Nucleus accumbens (tissue), 56 donors: Measurements from ENCODE around the gene OMA1.
"Not testable (repeated sequence)": the region's sequence is repeated elsewhere in the genome, so short reads cannot be mapped to it uniquely, and the experiment has no call there.

Experiments
- DNase-seq, 56 donors: peaks; one replicate each; lab custom pipeline; 2025; lab: John Stamatoyannopoulos, UW

OMA1 gene

DNA sequence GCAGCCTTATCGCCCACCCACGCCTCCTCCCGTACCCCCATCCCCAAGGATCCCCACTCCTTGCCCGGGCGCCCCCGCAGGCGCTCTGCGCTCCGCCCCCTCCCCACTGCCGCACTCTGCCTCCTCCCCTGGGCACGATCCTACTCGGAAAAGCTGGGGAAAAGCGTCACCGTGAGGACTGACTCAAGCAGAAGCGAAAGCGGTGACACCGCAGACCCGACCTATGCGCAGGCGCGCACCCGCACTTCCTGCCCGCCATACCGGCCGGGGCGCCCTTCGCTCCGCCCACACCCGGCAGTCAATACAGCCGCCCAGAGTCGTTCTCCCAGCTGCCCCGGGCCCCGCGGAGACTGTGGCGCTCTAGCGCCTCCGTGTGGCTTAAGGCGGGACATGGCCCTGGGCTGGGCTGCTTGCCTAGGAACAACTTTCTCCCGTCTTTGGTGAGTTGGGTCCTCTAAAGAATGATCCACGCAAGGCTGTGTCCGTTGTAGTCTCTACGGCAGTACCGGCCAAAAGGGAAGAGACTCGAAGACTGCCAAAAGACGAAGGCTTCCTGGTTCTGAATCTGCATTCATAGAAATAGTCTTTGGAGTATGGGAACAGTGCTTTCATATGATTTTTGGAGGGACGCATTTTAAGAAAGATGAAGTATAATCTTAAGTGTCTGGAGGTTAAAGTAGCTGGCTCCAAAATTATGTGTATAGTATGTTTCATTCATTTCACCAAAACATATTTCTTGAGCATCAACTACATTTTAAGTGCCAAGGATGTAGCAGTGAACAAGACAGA lies at the start of gene OMA1:
Gene OMA1 (minus strand): TSS at position 207 of the 789 bp plus-strand sequence. CDS start 7,432 bp downstream, outside the sequence.
- DNase-seq = peak; percentile 67 to 96 (median 92)

DNA sequence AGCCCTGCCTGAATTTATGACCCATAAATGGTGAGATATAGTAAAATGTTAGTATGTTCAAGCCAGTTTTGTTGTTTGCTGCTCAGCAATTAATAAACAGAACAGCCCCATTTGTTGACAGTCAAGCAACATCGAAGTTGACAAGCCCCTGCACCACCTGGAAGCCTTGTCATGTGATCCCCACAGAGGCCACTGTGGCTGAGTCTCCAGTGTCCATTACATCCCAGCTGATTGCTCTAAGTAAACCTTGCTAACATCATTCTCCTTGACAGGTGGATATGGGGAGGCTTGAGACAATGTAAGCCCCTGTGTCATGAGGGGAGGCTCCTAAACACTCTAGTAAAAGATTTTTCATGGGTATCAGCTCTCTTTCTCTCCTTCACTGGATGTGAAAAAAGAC lies 48.0 kb upstream of the OMA1 start:
- DNase-seq = no peak

DNA sequence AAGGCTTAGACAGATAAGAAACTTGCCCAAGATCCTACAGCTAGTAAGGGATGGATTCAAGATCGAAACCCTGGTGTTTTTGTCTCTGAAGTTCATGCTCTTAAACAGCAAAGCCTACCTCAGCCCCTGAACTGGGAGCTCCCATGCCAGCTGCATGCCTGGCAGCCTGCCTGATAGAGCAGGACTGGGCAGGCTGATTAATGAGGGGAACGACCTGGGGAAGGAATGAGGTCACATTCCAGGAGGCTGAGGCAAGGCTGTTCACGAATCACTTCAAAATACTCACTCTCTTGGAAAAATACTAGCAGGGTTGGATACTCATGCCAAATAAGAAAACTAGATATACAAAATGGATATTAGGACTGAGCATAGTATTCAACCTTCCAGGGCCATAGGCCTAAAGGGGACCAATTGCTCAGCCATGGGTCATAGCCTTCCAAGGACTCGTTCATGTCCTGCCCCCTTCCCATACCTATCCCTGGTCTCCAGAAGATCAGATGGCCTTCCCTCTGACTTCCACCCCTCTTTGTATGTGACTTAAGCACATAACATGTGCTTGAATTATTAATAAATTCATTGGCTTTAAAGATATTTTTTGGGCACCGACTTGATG lies 46.1 kb upstream of the OMA1 start:
- DNase-seq = peak in 2 of 56 donors; percentile 18 to 19

DNA sequence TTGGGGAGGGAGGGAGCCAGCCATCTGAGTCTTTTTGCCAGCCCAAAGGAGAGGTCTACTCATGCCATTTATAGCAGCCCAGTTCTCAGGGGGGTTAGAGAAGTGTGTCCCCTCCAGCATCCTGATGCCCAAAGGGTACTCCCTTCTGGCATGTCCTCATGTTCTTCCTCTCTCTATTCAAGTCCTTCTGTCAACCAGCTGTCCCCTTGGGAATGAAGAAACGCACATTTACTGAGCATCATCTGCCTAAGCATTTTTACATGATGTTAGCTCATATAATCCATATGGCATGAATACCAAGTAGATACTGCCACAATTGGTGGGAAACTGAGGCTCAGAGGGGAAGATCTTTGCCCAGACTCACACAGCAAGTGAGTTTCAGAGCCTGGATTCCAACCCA lies 45.3 kb upstream of the OMA1 start:
- DNase-seq = no peak

DNA sequence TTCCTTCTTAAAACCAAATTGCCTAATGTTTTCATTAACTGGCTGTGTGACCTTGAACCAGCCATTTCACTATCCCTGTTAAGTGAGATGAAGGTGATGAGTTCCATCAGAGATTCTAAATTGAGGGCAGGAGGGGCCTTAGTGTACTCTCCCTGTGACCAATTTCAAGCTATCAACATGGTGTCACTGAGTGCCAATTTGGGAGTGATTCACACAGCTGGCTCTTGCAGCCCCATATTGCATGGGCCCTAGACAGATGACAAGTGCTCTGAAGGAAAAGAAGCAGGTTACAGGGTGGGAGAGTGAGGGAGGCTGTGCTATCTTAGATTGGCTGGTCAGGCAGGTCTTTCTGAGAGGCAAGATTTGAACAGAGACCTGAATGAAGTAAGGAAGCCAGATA lies 43.5 kb upstream of the OMA1 start:
- no peak for DNase-seq

DNA sequence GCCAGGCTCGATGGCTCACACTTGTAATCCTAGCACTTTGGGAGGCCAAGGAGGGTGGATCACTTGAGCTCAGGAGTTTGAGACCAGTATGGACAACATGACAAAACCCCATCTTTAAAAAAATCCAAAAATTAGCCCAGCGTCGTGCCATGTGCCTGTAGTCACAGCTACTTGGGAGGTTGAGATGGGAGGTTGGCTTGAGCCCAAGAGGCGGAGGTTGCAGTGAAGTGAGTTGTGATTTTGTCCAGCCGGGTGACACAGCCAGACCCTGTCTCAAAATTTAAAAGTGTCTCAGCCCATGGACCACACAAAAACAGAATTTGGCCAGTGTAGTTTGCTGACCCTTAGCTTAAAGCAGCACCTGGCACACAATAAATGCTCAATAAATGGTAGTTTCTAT lies 41.9 kb upstream of the OMA1 start:
- no peak for DNase-seq

DNA sequence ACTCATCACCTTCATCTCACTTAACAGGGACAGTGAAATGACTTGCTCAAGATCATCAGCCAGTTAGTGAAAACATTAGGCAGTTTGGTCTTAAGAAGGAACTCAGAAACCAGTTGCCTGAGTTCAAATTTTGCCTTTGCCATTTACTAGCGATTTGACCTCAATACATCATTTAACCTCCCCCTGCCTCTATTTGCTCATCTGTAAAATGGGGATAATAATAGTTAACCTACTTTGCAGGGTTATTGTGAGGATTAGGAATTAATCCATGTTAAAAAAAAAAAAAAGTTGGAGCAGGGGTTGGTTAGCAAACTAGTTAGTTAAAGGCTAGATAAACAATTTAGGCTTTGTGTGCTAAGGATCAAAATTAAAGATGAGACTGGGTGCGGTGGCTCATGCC lies 41.1 kb upstream of the OMA1 start:
- DNase-seq = no peak

DNA sequence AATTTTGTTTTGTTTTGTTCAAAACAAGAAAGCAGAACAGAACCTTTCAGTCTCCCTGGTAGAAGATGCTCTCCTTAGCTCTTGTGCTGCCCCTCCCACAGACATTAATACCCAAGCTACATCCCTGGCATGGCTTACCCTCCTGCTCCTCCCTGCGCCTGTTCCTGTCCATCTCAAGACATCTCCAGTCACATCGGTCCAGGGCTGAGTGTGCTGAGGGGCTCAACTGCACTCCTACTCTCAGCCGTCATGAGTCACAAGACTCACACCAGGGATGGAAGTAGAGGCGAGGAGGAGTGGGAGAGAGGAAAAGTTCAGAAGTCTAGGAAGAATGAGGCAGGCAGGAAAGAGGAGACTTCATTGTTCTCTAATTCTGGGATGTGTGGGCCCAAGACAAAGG lies 39.7 kb upstream of the OMA1 start:
- no peak for DNase-seq

DNA sequence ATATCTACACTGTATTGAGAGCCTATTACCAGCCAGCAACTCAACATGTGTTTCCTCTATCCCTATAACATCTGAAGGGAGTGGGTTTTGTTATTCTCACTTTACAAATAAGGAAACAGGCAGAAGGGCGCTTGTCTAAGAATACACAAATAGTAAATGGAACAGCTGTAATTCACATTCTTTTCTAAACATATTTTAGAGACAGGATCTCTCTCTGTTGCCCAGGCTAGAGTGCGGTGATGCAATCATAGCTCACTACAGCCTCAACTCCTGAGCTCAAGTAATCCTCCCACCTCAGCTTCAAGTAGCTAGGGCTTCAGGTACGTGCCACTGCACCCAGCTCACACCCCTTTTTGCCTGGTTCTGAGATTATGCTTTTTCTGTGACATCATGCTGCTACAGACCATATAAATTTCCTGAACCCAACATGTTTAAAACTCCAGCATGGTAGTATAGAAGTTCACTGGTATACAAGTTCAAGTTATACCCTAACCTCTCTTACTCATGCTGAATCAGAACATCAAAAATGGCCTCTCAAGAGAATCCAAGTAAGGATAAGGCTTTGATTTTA lies 39.1 kb upstream of the OMA1 start:
- no peak for DNase-seq

DNA sequence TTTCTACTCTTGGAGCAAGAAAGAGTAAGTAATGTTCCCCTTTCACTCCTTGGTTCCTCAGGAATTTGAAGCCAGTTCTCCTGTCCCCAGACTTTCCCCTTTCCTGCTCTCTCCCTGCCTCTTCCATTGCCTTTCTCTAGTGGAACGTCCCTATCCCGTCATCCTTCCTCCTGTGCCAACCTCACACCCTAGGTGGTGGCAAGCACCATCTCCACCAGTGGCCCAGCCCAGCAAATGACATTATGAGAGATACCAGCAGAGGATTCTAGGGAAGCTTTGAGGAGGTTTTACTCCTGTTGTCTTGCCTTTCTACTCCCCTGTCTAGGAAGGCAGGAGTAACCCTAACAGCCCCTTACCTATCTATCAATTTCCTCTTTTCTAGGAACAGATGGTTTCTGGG lies 38.6 kb upstream of the OMA1 start:
- no peak for DNase-seq

DNA sequence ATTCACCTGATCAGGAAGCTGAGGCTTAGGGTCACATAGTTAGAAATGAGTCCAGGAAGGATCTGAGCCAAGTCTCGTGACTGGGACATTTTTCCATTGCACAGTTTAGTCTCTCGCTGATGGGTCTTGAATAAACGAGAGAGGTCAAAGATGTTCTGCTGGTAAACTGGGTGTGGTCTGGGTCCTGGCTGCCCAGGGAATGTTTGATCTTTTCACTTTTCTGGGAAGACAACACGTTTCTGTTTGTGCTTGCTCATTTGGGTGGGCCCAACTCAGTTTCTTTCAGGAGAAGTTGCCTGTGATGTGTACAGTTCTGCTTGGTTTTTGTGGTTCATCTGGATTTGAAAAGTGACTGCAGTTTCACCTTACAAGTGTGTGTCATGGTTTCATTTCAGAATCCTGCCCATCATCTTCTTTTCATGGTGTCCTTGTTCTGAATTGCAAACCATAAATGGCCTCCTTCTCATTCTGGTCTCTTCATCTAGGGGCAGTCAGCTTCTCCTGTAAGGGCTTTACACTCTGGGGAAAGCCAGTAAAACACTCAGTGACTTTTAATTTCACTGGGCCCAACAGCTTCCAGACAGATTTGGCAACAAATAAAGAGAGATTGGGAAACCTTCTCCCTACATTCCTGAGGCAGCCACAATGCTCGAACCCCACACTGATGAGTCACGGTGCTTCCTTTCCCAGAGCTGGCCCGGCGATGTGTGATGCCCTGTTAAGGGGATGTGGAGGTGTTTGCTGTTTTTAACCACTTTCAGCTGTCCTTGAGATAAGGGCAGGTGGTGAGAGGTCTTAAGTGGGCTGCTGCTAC lies 37.8 kb upstream of the OMA1 start:
- DNase-seq = no peak

DNA sequence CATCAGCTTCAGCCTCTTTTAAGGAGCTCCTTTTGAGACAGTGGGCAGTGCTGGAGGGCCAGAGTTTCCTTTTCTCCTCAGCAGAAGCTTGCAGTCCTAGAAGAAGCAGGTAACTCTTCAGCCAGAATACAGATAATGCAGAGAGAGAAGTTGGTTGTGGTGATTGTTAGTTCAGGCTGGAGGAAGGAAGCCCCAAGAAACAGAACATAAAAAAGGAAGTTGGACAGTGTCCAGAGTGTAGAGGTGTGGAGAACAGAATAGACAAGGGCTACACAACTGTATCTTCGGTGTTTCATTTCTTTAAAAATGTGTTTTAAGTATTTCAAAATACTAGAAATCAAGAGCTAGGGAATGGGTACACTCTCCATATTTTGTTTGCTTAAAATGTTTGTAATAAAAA lies 37.0 kb upstream of the OMA1 start:
- no peak for DNase-seq

DNA sequence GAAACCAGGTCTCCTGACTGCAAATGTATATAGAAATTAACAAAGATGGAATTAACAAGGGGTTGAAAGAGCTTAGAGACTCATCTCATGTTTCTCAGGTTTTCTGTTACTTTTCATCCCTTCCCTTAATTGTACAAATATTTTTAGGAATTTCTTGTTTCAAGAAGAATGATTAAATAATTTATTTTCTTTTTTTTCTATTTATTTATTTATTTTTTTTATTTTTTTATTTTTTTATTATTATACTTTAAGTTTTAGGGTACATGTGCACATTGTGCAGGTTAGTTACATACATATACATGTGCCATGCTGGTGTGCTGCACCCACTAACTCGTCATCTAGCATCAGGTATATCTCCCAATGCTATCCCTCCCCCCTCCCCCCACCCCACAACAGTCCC lies 35.6 kb upstream of the OMA1 start:
- not testable (repeated sequence) for DNase-seq

DNA sequence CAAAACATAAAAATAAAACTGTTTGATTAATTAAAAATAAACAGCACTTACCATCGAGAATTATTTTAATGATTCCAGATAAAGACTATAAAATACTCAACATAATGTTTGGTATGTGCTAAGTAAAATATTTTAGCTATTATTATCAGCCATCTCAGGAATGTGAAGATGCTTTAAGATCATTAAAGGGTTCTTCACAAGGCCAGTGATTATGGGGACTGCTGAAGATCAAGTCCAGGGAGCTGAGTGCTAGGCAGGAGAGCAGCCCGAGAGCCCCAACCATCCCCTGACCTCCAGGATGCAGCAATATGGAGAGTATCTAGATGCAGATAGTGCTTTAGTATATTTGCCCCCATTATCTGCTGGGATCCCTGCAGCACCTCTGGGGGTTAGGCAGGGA lies 35.1 kb upstream of the OMA1 start:
- no peak for DNase-seq

DNA sequence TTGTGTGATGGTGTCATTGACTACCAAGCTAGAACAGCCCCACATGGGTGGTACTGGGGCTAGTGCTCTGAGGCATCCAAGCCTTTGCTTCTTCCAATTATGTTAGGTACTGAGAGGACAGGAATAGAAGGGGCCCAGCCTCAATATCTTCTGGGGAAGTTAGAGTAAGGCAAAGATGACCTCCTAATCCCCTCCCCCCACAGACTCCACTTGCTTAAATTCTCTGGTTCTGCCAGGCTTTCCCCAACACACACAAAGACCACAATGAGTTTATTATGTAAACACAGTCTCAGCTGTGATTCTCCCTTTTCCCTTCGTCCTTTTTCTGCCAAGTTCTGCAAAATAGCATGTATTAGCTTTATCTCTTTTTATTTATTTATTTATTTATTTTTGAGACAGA lies 33.7 kb upstream of the OMA1 start:
- DNase-seq = peak in 23 of 56 donors; percentile 9 to 68 (median 27)

DNA sequence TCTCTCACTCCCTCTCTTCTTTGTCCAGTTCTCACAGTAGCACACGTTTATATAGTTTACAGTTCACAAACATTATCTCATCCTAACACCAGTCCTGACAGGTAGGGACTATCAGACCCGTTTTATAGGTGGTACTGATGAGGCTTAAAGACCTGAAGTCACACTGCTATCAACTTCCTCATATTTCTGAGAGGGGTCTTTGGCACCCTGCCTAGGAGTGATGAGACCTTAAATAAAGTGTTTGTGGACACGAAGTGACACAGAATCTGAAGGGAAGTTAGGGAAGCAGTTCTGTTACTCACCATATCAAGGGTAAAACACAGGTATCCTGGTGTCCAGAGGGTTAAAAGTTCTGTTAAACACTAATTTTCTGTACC lies 31.1 kb upstream of the OMA1 start:
- DNase-seq = no peak

DNA sequence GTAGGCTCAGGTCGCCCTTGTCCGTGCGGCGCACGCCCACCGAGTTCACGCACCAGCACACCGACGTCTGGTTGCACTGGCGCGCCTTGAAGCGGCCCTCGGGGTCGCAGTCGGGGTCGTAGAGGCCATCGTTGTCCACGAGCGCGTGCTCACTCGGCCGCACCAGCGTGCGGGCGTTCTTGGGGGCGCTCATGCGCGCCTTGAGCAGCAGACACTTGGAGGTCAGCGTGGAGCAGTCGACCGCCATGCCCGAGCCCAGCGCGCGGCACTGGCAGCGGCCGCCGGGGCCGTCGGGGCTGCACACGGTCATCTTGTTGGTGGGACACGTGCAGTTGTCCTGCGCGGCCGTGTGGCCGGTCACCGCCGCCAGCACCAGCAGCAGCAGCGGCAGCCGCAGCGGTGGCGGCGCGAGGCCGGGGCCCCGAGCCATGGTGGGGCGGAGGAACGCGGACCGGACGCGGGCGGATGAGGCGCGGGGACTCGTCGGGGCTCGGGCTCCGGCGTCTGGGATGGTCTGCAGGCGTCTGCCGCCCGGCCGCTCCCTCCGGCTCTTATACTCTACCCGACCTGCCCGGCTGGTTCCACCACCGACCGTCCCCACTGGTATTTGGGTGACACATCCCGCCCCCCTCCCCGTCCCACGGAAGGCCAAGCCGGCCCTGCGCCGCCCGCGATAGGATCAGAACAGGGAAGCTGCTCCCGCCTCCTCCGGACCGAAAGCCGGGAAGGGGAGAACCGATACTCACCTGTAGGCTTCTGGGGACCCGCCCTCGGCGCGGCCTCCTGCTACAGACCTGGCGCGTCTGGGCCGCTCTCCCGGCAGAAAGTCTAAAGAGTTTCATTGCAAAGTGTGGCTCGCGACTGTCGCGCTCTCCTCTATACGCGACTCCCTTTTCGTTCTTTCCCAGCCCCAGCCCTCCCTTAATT lies 30.5 kb upstream of the OMA1 start, which contains the start of gene TACSTD2:
Gene TACSTD2 (minus strand): TSS at position 526 of the 927 bp plus-strand sequence. CDS start 96 bp downstream, at position 430.
- DNase-seq = peak in 3 of 56 donors; percentile 5 to 21 (median 11)

DNA sequence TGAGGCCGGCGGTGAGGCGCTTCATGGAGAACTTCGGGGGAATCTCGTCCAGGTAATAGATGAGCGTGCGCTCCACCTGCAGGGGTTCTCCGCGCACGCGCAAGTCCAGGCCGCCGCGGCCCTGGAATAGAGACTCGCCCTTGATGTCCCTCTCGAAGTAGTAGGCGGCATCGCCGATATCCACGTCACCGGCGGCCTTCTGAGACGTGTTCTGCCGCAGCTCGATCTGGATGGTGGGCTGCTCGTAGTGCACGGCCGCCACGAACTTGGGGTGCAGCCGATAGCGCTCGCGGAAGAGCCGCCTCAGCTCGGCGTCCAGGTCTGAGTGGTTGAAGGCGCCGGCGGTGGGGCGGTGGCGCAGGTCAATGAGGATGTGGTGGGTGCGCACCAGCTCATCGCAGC lies 29.8 kb upstream of the OMA1 start:
- DNase-seq = peak in 1 of 56 donors; percentile 5

DNA sequence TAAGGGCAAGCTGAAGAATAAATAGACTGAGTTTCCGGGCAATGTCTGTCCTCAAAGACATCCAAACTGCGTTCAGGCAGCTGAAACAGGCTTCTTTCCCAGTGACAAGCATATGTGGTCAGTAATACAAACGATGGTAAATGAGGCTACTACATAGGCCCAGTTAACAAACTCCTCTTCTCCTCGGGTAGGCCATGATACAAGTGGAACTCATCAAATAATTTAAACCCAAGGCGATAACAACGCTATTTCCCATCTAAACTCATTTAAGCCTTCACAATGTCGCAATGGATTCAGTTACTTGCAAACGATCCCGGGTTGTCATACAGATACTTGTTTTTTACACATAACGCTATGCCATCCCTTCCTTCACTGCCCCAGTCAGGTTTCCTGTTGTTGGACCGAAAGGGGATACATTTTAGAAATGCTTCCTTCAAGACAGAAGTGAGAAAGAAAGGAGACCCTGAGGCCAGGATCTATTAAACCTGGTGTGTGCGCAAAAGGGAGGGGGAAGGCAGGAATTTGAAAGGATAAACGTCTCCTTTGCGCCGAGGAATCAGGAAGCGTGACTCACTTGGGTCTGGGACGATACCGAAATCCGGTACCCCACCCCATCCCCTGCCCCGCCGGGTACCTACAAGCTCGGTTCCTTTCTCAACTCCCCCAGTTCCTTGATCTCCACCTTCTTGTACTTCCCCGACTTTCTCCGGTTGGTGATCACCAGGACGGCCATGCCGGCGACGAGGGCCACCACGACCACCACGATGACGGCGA lies 29.2 kb upstream of the OMA1 start:
- no peak for DNase-seq
